ENCODE measurements around the gene LTBR.

GRCh38 chr12:6392504-6392903 lies 8.5 kb downstream of the LTBR start:
- no peak for TF ChIP-seq EZH2phosphoT487 (IDR thresholded peaks at IDR 0.05; ENCODE audit: low read depth, severe bottlenecking, unreplicated experiment)
- TF ChIP-seq CTCF (IDR thresholded peaks at IDR 0.05; ENCODE audit: poor library complexity): no peak
